HG03060 (cell line): ENCODE data around the gene NAA25.
"Not testable (repeated sequence)": the region's sequence is repeated elsewhere in the genome, so short reads cannot be mapped to it uniquely, and the experiment has no call there.

Source experiments
- ATAC-seq: cut with Tn5 transposase; IDR thresholded peaks from one replicate; pipeline ENCODE4 v1.9.1; 2021; ENCODE audit warnings: low read depth, moderate number of reproducible peaks; ENCODE audit not compliant: unreplicated experiment

Gene NAA25

GRCh38 chr12:112066566-112066965, 42.0 kb downstream of the NAA25 start:
- ATAC-seq: no peak

GRCh38 chr12:112063273-112063672, 45.3 kb downstream of the NAA25 start:
- no peak for ATAC-seq

- no peak for ATAC-seq
Observed at GRCh38 chr12:112061137-112061536, 47.4 kb downstream of the NAA25 start.

GRCh38 chr12:112049351-112049750, 59.2 kb downstream of the NAA25 start:
- ATAC-seq: no peak

- no peak for ATAC-seq
Observed at GRCh38 chr12:112046003-112046402, 62.6 kb downstream of the NAA25 start.

GRCh38 chr12:112036614-112037013, 72.0 kb downstream of the NAA25 start:
- not testable (repeated sequence) for ATAC-seq

- ATAC-seq: no peak
Observed at GRCh38 chr12:112035219-112035785, 73.3 kb downstream of the NAA25 start.

- ATAC-seq: no peak
Observed at GRCh38 chr12:112032292-112032691, 76.3 kb downstream of the NAA25 start.

GRCh38 chr12:112031472-112031871, 77.1 kb downstream of the NAA25 start:
- no peak for ATAC-seq

- ATAC-seq: no peak
Observed at GRCh38 chr12:112029301-112029700, 79.3 kb downstream of the NAA25 start.

- no peak for ATAC-seq
Observed at GRCh38 chr12:112025808-112026375, 82.7 kb downstream of the NAA25 start.

- ATAC-seq: no peak
Observed at GRCh38 chr12:112023759-112024396, 84.7 kb downstream of the NAA25 start.

- ATAC-seq: no peak
Observed at GRCh38 chr12:112022241-112023016, 86.2 kb downstream of the NAA25 start.

GRCh38 chr12:112020947-112021457, 87.6 kb downstream of the NAA25 start:
- ATAC-seq: no peak

- ATAC-seq: no peak
Observed at GRCh38 chr12:112018571-112019237, 89.9 kb downstream of the NAA25 start.

GRCh38 chr12:112017041-112017440, 91.5 kb downstream of the NAA25 start:
- ATAC-seq: no peak

- ATAC-seq: no peak
Observed at GRCh38 chr12:112015938-112016337, 92.6 kb downstream of the NAA25 start.

- ATAC-seq: peak; percentile 1
Observed at GRCh38 chr12:112013601-112014402, 94.8 kb downstream of the NAA25 start.

- peak; percentile 41 for ATAC-seq
Observed at GRCh38 chr12:112012775-112013600, 95.6 kb downstream of the NAA25 start, which contains the start of the genes ERP29 and TMEM116. Gene ERP29 (plus strand): TSS chr12:112013426. CDS start chr12:112013466, 40 bp downstream. Gene TMEM116 (minus strand): TSS chr12:112013165. CDS start chr12:112005270, 7,895 bp downstream.
